ENCODE data around the gene HSPA8. TPM values are rescaled to one million over a fixed set of nuclear protein-coding genes. Genes with fewer than 3 reads are reported as not detected.

Gene HSPA8
- total RNA-seq, 1 experiment from 2014 or later, result 1,124 TPM

DNA sequence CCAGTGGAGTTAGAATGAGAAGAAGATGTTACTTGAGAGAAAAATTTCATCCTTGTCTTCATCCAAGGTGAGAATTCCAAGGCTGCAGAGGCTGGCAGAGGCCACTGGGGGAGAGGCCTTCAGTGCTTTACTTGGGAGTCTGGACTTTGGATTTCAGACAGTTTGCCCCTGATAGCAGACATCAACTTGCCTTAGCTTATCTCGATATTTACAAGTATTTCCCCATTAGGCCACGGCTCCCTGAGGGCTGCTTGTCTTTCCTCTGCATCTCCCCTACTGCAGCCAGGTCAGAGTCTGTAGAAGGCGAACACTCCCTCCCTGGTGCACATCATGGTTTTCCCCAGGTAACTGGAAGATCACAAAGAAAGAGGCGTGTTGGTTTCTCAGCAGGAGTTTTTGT is 50.4 kb downstream of the HSPA8 start:
- H3K4me3 Mint-ChIP-seq, result no peak overlapping the region
- H3K27ac Mint-ChIP-seq, result no peak overlapping the region
- no peak for TF ChIP-seq CBFB (CRISPR knock-in tag; IDR thresholded peaks at IDR 0.05; ENCODE audit: low read depth)
- TF ChIP-seq, protein P1, sequence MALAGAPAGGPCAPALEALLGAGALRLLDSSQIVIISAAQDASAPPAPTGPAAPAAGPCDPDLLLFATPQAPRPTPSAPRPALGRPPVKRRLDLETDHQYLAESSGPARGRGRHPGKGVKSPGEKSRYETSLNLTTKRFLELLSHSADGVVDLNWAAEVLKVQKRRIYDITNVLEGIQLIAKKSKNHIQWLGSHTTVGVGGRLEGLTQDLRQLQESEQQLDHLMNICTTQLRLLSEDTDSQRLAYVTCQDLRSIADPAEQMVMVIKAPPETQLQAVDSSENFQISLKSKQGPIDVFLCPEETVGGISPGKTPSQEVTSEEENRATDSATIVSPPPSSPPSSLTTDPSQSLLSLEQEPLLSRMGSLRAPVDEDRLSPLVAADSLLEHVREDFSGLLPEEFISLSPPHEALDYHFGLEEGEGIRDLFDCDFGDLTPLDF (CRISPR knock-in tag; IDR thresholded peaks at IDR 0.05), result no peak
- TF ChIP-seq TCF7 (CRISPR knock-in tag; IDR thresholded peaks at IDR 0.05; ENCODE audit: low read depth), result no peak
- no peak for TF ChIP-seq ETV6 (CRISPR knock-in tag; IDR thresholded peaks at IDR 0.05)
- no peak for TF ChIP-seq TEAD1 (CRISPR knock-in tag; IDR thresholded peaks at IDR 0.05)
- no peak for TF ChIP-seq SMAD4 (CRISPR knock-in tag; IDR thresholded peaks at IDR 0.05)
- TF ChIP-seq NR3C1 (CRISPR knock-in tag; conservative IDR thresholded peaks at IDR 0.05; ENCODE audit: low read depth), result no peak
- TF ChIP-seq MYBL2 (CRISPR knock-in tag; IDR thresholded peaks at IDR 0.05), result no peak
- TF ChIP-seq ZNF317 (CRISPR knock-in tag; IDR thresholded peaks at IDR 0.05; ENCODE audit: borderline replicate concordance, low read depth), result no peak
- TF ChIP-seq, protein P2, sequence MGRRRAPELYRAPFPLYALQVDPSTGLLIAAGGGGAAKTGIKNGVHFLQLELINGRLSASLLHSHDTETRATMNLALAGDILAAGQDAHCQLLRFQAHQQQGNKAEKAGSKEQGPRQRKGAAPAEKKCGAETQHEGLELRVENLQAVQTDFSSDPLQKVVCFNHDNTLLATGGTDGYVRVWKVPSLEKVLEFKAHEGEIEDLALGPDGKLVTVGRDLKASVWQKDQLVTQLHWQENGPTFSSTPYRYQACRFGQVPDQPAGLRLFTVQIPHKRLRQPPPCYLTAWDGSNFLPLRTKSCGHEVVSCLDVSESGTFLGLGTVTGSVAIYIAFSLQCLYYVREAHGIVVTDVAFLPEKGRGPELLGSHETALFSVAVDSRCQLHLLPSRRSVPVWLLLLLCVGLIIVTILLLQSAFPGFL (CRISPR knock-in tag; IDR thresholded peaks at IDR 0.05; ENCODE audit: borderline replicate concordance), result no peak
- TF ChIP-seq, protein P3, sequence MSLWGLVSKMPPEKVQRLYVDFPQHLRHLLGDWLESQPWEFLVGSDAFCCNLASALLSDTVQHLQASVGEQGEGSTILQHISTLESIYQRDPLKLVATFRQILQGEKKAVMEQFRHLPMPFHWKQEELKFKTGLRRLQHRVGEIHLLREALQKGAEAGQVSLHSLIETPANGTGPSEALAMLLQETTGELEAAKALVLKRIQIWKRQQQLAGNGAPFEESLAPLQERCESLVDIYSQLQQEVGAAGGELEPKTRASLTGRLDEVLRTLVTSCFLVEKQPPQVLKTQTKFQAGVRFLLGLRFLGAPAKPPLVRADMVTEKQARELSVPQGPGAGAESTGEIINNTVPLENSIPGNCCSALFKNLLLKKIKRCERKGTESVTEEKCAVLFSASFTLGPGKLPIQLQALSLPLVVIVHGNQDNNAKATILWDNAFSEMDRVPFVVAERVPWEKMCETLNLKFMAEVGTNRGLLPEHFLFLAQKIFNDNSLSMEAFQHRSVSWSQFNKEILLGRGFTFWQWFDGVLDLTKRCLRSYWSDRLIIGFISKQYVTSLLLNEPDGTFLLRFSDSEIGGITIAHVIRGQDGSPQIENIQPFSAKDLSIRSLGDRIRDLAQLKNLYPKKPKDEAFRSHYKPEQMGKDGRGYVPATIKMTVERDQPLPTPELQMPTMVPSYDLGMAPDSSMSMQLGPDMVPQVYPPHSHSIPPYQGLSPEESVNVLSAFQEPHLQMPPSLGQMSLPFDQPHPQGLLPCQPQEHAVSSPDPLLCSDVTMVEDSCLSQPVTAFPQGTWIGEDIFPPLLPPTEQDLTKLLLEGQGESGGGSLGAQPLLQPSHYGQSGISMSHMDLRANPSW (CRISPR knock-in tag; conservative IDR thresholded peaks at IDR 0.05; ENCODE audit: low read depth), result no peak
- no peak for TF ChIP-seq ZBTB21 (CRISPR knock-in tag; IDR thresholded peaks at IDR 0.05; ENCODE audit: borderline replicate concordance)
- H3K27me3 Mint-ChIP-seq (ENCODE audit: low read depth), result peaks cover 2% of the 10 kb centered on the region; the same call in 1 of the 2 replicates
- peak; percentile 59 for ATAC-seq
- no peaks in the 10 kb centered on the region for H3K9me3 Mint-ChIP-seq
- CTCF ChIA-PET, result interaction anchor here (0.7 to 2.6 kb wide), 4 partner anchors 9 to 148 kb away, joined by 3 to 10 read pairs (median 7); no protein-coding TSS in a partner anchor
- H3K4me1 Mint-ChIP-seq, result peaks cover 20% of the 10 kb centered on the region
- POLR2A ChIA-PET, result no interaction called here
- DNase-seq (ENCODE audit: low spot score), result no peak
- H3K36me3 Mint-ChIP-seq, result no peaks in the 10 kb centered on the region

Other genes starting within 250 kb of the HSPA8 start
- not detected in 3 replicates for gene CRTAM, start 223.6 kb downstream of the HSPA8 start, total RNA-seq (2021)
- gene JHY, start 179.4 kb downstream of the HSPA8 start, total RNA-seq (2021), result 1.1 to 1.6 TPM (median 1.4 TPM) in 3 replicates
- gene BSX, start 80.3 kb downstream of the HSPA8 start, total RNA-seq (2021), result not detected in 3 replicates
- gene CLMP, start 133.1 kb upstream of the HSPA8 start, total RNA-seq (2021), result 14.3 to 20.0 TPM (median 18.2 TPM) in 3 replicates

All from WTC11 (cell line).